Endometrium (tissue), 2 donors: ENCODE measurements around the gene ELOVL3.
"Not testable (repeated sequence)": the region's sequence is repeated elsewhere in the genome, so short reads cannot be mapped to it uniquely, and the experiment has no call there.

Experiments used
- FAIRE-seq: peaks from 2 replicates; lab custom pipeline; 2012; peaks lifted over from hg19 to GRCh38; lab: Jason Lieb, UNC
- donor health status: control.
- donor health status: control.

Gene ELOVL3

GRCh38 chr10:102227050-102227449, 951 bp downstream of the ELOVL3 start:
- FAIRE-seq, result no peak

- no peak for FAIRE-seq
Measured at GRCh38 chr10:102229810-102230263, 3.7 kb downstream of the ELOVL3 start.

- FAIRE-seq, result no peak
Measured at GRCh38 chr10:102230264-102230860, 4.3 kb downstream of the ELOVL3 start.

GRCh38 chr10:102230861-102231356, 4.8 kb downstream of the ELOVL3 start:
- no peak for FAIRE-seq

- no peak for FAIRE-seq
Measured at GRCh38 chr10:102231357-102232318, 5.5 kb downstream of the ELOVL3 start.

GRCh38 chr10:102233997-102234396, 7.9 kb downstream of the ELOVL3 start:
- FAIRE-seq, result no peak

GRCh38 chr10:102234888-102235597, 8.9 kb downstream of the ELOVL3 start:
- FAIRE-seq, result no peak

- no peak for FAIRE-seq
Measured at GRCh38 chr10:102235598-102235920, 9.5 kb downstream of the ELOVL3 start.

- FAIRE-seq, result no peak
Measured at GRCh38 chr10:102236006-102236405, 9.9 kb downstream of the ELOVL3 start.

- no peak for FAIRE-seq
Measured at GRCh38 chr10:102237711-102238252, 11.7 kb downstream of the ELOVL3 start.

- no peak for FAIRE-seq
Measured at GRCh38 chr10:102240467-102241031, 14.4 kb downstream of the ELOVL3 start.

GRCh38 chr10:102241032-102241443, 14.9 kb downstream of the ELOVL3 start:
- FAIRE-seq, result no peak

GRCh38 chr10:102241444-102242117, 15.5 kb downstream of the ELOVL3 start, which contains the start of gene PITX3:
TSS of gene PITX3 (minus strand) at chr10:102241512. CDS start at chr10:102232080, 9,432 bp downstream.
- FAIRE-seq, result no peak

GRCh38 chr10:102242118-102242485, 16.0 kb downstream of the ELOVL3 start:
- FAIRE-seq, result no peak

- FAIRE-seq, result no peak
Measured at GRCh38 chr10:102243309-102243708, 17.2 kb downstream of the ELOVL3 start.

- FAIRE-seq, result peak; percentile 99
Measured at GRCh38 chr10:102245082-102245931, 19.2 kb downstream of the ELOVL3 start, which contains the start of gene GBF1. TSS of gene GBF1 (plus strand) at chr10:102245532. CDS start at chr10:102258939, 13,407 bp downstream.

GRCh38 chr10:102245932-102246251, 19.8 kb downstream of the ELOVL3 start:
- FAIRE-seq, result no peak

- no peak for FAIRE-seq
Measured at GRCh38 chr10:102246261-102246660, 20.2 kb downstream of the ELOVL3 start.

GRCh38 chr10:102247734-102248133, 21.6 kb downstream of the ELOVL3 start:
- no peak for FAIRE-seq

- not testable (repeated sequence) for FAIRE-seq
Measured at GRCh38 chr10:102252508-102252907, 26.4 kb downstream of the ELOVL3 start.
